ENCODE measurements around the gene ACADM.

DNA sequence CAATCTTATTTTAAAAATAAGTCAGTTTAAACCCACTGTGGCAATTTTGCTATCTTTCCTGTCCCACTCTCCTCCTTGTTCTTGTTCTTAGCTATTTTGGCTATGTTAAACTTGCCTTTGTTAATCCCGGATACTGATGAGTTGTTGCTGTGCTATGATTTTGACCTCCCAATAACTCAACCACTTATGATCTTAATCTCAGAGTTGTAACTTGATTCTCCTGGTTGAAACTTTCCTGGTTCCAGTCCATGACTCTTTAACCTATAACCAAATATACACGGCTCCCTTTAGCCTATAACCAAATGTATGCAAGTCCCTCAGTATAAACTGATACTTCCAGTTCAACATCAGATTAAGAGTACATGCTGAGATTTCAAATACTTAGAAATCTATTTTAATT, 15.6 kb upstream of the ACADM start:
- TF ChIP-seq, protein P1, sequence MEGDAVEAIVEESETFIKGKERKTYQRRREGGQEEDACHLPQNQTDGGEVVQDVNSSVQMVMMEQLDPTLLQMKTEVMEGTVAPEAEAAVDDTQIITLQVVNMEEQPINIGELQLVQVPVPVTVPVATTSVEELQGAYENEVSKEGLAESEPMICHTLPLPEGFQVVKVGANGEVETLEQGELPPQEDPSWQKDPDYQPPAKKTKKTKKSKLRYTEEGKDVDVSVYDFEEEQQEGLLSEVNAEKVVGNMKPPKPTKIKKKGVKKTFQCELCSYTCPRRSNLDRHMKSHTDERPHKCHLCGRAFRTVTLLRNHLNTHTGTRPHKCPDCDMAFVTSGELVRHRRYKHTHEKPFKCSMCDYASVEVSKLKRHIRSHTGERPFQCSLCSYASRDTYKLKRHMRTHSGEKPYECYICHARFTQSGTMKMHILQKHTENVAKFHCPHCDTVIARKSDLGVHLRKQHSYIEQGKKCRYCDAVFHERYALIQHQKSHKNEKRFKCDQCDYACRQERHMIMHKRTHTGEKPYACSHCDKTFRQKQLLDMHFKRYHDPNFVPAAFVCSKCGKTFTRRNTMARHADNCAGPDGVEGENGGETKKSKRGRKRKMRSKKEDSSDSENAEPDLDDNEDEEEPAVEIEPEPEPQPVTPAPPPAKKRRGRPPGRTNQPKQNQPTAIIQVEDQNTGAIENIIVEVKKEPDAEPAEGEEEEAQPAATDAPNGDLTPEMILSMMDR (IDR thresholded peaks at IDR 0.05): no peak
- TF ChIP-seq POLR2A (IDR thresholded peaks at IDR 0.05): no peak

Data from right lobe of liver (tissue), 4 donors.